Type B pancreatic cell (in vitro differentiated cells): ENCODE results near the gene PRELP. TPM values are rescaled to one million over a fixed set of nuclear protein-coding genes. Genes with fewer than 3 reads are reported as not detected.

Experiments used
- DNase-seq: peaks from one replicate; pipeline ENCODE4 v3.0.0; 2021; ENCODE audit warnings: mixed read lengths; ENCODE audit not compliant: unreplicated experiment; ENCODE audit errors: extremely low spot score
- H3K27ac Mint-ChIP-seq: 2 replicates; pipeline ENCODE4 v1.8.0; 2021; ENCODE audit warnings: mild to moderate bottlenecking, mixed read lengths
- H3K27me3 Mint-ChIP-seq: 2 replicates; pipeline ENCODE4 v1.8.0; 2021; ENCODE audit warnings: mixed read lengths
- H3K36me3 Mint-ChIP-seq: 2 replicates; pipeline ENCODE4 v1.8.0; 2021; ENCODE audit warnings: mixed read lengths
- H3K4me1 Mint-ChIP-seq: one replicate; pipeline ENCODE4 v1.8.0; 2021; ENCODE audit warnings: mixed read lengths; ENCODE audit not compliant: unreplicated experiment
- H3K4me3 Mint-ChIP-seq: 2 replicates; pipeline ENCODE4 v1.8.0; 2021; ENCODE audit warnings: mild to moderate bottlenecking, mixed read lengths
- H3K9me3 Mint-ChIP-seq: 2 replicates; pipeline ENCODE4 v1.8.0; 2021; ENCODE audit warnings: mixed read lengths
- CTCF ChIP-seq: fragments of 200-600 bp; sonication (generic); conservative IDR thresholded peaks from 2 replicates; pipeline ENCODE4 v1.5.0; 2021; ENCODE audit warnings: antibody characterized with exemption, mild to moderate bottlenecking
- total RNA-seq: library from RNA; stranded (reverse); gene quantifications from 2 replicates; pipeline ENCODE4 v1.2.1, GENCODE V29; 2021; ENCODE audit warnings: low replicate concordance

The PRELP gene
- total RNA-seq, 1 donor from 2014 or later: 1.1 TPM

DNA sequence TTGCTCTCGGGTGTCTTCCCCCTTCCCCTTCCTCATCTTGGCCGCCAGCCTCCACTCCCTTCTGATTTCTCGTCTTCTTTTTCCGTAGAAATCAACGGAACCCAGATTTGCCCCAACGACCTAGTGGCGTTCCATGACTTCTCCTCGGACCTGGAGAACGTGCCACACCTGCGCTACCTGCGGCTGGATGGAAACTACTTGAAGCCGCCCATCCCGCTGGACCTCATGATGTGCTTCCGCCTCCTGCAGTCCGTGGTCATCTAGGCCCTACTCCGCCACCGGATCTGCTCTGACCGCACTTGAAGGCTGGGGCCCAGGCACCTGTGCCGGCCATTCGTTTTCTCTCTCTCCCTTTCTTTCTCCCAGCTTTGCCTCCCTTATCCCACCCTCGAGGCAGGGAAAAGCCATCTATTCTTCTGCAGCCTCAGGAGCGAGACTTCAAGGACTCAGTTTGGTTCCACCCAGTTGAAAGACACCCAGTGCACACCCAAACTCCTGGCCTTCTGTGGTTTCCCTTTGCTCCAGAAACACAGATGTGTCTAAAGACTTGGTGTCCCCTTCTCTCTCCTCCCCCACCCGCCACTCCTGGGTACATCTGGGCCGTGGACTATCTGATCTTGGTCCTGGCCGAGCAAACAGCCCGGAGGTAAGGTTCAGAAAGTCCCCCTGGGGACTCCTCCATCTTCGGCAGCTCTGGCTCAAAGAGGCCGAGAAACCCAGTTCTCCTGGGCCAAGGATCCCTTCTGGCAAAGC is 11.2 kb downstream of the PRELP start:
- Mint-ChIP-seq H3K9me3 (no peaks in the 10 kb centered on the region), H3K4me3 (peak overlapping the region; percentile 78), H3K36me3 (no peaks in the 10 kb centered on the region), H3K27me3 (peaks cover 6% of the 10 kb centered on the region), H3K27ac (no peak overlapping the region), H3K4me1 (peaks cover 21% of the 10 kb centered on the region)
- DNase-seq: no peak
- TF ChIP-seq CTCF: no peak

DNA sequence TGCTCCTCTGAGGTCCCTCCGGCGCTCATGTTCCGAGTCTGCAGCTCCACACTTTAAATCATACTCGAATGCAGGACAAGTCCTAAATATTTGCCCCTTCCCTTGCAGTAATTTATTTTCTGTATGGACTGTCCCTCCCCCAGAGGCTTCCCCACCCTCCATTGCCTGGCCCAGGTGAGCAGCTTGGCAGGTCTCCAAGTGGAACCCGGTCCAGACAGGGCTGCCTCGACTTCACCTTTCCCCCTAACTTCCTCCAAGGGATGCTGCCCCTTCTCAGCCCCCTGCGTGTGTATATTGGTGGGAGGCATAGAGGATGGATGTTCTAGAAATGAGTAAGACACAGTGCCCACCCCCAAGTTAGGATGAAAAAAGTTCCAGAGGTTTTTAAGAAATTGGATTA is 12.9 kb downstream of the PRELP start:
- Mint-ChIP-seq H3K27me3 (peaks cover 13% of the 10 kb centered on the region), H3K9me3 (no peaks in the 10 kb centered on the region)
- no peak for DNase-seq

GRCh38 chr1:203490607-203491006 is 15.0 kb downstream of the PRELP start:
- no peak for DNase-seq
- Mint-ChIP-seq H3K9me3 (no peaks in the 10 kb centered on the region), H3K4me1 (peaks cover 24% of the 10 kb centered on the region), H3K4me3 (no peak overlapping the region), H3K27ac (no peak overlapping the region), H3K27me3 (peaks cover 14% of the 10 kb centered on the region), H3K36me3 (no peaks in the 10 kb centered on the region)
- no peak for TF ChIP-seq CTCF

More for the DNA sequence above, 12.9 kb downstream of the PRELP start:
- Mint-ChIP-seq H3K4me1 (peaks cover 24% of the 10 kb centered on the region), H3K36me3 (no peaks in the 10 kb centered on the region), H3K27ac (no peak overlapping the region), H3K4me3 (no peak overlapping the region)
- no peak for TF ChIP-seq CTCF

DNA sequence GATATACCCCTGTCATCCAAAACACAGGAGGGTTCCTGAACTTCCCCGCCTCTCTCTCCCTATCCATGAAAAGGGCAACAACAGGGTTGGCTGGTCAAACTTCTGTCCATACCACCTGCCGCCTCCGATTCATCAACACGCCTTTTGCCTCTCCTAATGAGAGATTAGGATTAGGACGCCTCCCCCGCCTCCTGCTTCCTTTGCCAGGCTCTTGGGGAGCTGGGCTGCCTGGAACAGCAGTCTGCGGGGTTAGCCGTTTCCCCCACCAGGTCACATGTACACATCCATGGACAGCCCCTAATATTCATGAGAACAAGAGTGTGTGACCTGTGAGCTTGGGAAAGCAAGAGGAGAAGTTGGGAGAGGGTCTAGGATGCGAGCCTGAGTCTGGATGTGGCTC is 16.1 kb downstream of the PRELP start:
- H3K27me3 Mint-ChIP-seq: peaks cover 14% of the 10 kb centered on the region
- H3K36me3 Mint-ChIP-seq: no peaks in the 10 kb centered on the region
- H3K27ac Mint-ChIP-seq: no peak overlapping the region
- TF ChIP-seq CTCF: no peak
- no peaks in the 10 kb centered on the region for H3K9me3 Mint-ChIP-seq
- peaks cover 24% of the 10 kb centered on the region for H3K4me1 Mint-ChIP-seq
- no peak for DNase-seq
- H3K4me3 Mint-ChIP-seq: no peak overlapping the region

DNA sequence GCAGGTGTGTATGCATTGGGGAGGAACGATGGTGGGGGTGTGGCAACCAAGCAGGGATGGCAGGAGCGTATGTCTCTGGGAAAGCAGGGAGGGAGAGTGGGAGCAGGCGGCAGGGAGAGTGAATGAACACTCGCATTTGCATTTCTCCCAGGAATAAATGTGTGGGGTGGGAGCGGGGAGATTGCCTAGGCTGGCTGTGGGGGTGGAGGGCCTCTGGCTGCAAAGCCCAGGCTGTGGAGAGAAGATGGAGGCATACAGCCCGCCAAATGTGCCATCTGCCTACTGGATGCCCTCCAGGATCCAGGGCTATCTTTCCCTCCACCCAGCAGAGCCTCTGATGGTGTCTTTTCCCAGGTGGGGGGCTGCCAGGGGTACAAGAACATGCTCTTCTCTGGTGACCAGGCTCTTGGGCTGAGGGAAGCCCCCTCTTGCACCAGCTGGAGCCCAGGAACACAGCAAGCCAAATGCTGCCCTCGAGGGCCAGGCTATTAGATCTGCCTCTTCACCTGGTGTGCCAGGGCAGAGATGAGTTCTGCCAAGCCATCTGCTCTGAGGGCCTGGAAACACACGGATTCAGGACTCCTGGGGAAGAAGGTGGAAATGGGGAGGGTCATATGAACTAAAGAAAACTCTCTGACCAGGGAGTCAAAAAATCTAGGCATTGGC is 16.6 kb downstream of the PRELP start:
- Mint-ChIP-seq H3K4me1 (peaks cover 24% of the 10 kb centered on the region), H3K27ac (no peak overlapping the region), H3K27me3 (peaks cover 14% of the 10 kb centered on the region), H3K9me3 (no peaks in the 10 kb centered on the region), H3K36me3 (no peaks in the 10 kb centered on the region), H3K4me3 (no peak overlapping the region)
- DNase-seq: no peak
- TF ChIP-seq CTCF: no peak
